GM12892 (cell line): ENCODE measurements around the gene RAMP3.

Experiments used
- POLR2A ChIP-seq: IDR thresholded peaks from 2 replicates; pipeline ENCODE4 v1.6.1; 2011; ENCODE audit warnings: low read depth, low read length, control low read depth
- TAF1 ChIP-seq: IDR thresholded peaks from 2 replicates; pipeline ENCODE4 v1.6.1; 2011; ENCODE audit warnings: low read depth, mild to moderate bottlenecking, control low read depth, low read length, borderline replicate concordance

DNA sequence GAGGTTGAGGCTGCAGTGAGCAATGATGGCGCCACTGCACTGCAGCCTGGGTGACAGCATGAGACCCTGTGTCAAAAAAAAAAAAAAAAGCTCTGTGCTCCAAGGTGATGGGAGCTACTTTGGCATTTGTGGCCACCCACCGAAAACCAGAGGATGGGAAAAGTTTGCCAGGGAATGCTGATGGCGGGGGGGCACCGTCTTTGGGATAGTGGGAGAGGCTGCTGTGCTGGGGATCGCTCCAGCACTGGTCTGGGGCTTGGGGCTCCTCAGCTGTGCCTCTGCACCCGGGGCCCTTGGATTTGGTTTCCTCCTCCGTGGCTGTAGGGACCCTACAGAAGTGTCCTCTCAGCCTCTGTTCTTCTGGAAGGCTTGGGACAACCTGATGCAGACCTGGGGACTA, 11.7 kb upstream of the RAMP3 start:
- TF ChIP-seq POLR2A (no peak), TAF1 (no peak)
